B cell (primary cell): ENCODE results near the gene RTN4RL1.

Source experiments
- CTCF ChIP-seq: fragments of 200-600 bp; IDR thresholded peaks from one replicate; pipeline ENCODE4 v1.8.0; 2022; ENCODE audit warnings: antibody characterized with exemption, mild to moderate bottlenecking
- EZH2 ChIP-seq: IDR thresholded peaks from 2 replicates; pipeline ENCODE4 v1.6.1; 2012; ENCODE audit warnings: borderline replicate concordance, low read depth, mild to moderate bottlenecking, moderate library complexity, low read length; ENCODE audit not compliant: insufficient read depth, poor library complexity, severe bottlenecking

- no peak for TF ChIP-seq CTCF
- no peak for TF ChIP-seq EZH2
Measured at GRCh38 chr17:2009737-2010136, 15.4 kb downstream of the RTN4RL1 start.
